Upper lobe of right lung (tissue), 1 donor: ENCODE measurements around the gene CHRNA4. TPM values are rescaled to one million over a fixed set of nuclear protein-coding genes. Genes with fewer than 3 reads are reported as not detected.
"Not testable (repeated sequence)": the region's sequence is repeated elsewhere in the genome, so short reads cannot be mapped to it uniquely, and the experiment has no call there.

ENCODE experiments used
- ATAC-seq: fragments of 200-7000 bp; cut with Tn5 transposase; one replicate; pipeline ENCODE4 v1.9.1; 2020; ENCODE audit warnings: mild to moderate bottlenecking, moderate library complexity
- DNase-seq: peaks from one replicate; pipeline ENCODE4 v3.0.0-alpha.2; 2020
- H3K27ac ChIP-seq: fragments of 200-600 bp; one replicate; pipeline ENCODE4 v1.8.0; 2022
- H3K27me3 ChIP-seq: fragments of 200-600 bp; one replicate; pipeline ENCODE4 v1.8.0; 2022; ENCODE audit warnings: mild to moderate bottlenecking
- H3K36me3 ChIP-seq: fragments of 200-600 bp; one replicate; pipeline ENCODE4 v1.8.0; 2022
- H3K4me1 ChIP-seq: fragments of 200-600 bp; one replicate; pipeline ENCODE4 v1.8.0; 2022
- H3K4me3 ChIP-seq: fragments of 200-600 bp; one replicate; pipeline ENCODE4 v1.8.0; 2022; ENCODE audit warnings: mild to moderate bottlenecking
- H3K9me3 ChIP-seq: fragments of 200-600 bp; one replicate; pipeline ENCODE4 v1.8.0; 2022
- intact Hi-C: fragments of 100-400 bp; cut with DNase I; formaldehyde crosslinking; loops from one replicate; pipeline ENCODE4 v1.11.0; 2022
- total RNA-seq: library from RNA; stranded (reverse); fragmentation: NEBNext Ultra II Directional; extraction: Animal tissue kit (Norgen Biotek cat#: 25700); gene quantifications from one replicate; pipeline ENCODE4 v1.2.1, GENCODE V29; 2021
- TF ChIP-seq, protein P1 (sequence below): fragments of 200-600 bp; IDR thresholded peaks from one replicate; pipeline ENCODE4 v1.8.0; 2022; ENCODE audit warnings: antibody characterized with exemption
- donor health status: DM: no; HTN: yes; CAD: no; lungs with severe emphysema.

The CHRNA4 gene
- total RNA-seq, 1 donor from 2014 or later: 0.06 TPM

DNA sequence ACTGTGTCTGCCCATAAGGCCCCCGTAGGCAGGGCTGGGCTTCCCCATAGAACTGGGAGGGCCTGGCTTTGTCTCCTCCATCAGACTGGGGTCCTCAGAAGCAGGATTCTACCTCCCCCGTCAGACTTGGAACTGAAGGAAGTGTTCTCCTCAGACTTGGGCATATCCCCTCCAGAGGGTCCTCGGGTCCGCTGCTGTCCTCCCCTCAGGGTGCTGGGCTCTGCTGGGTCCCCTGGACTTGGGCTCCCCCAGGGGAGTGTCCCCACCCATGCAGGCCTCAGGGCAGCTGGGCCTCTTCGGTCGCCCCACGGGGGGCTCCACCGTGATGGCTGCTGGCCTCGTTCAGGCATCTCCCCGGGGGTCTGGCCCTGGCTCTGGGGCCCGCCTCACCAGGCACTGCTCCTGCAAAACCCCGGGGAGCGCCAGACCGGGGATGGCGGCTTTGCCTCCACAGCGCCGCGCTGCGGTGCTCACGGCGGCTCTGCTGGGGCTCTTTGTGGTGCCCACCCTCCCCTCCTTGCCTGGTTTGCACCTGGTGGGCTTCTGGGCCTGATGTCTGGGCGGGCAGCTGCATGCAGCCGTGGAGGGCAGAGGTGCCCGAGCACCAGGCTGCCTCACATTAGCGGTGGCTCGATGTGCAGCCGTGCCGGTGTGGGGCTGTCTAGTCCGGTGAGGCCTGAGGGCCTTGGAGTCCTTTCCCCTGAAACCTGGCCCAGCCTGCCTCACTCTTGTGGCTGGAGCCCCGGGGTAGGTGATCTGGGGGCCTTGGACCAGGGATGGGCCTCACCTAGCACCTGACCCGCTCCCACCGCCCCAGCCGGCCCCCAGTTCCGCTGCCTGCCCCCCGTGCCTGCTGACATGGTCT, 54.2 kb downstream of the CHRNA4 start:
- TF ChIP-seq, protein P1, sequence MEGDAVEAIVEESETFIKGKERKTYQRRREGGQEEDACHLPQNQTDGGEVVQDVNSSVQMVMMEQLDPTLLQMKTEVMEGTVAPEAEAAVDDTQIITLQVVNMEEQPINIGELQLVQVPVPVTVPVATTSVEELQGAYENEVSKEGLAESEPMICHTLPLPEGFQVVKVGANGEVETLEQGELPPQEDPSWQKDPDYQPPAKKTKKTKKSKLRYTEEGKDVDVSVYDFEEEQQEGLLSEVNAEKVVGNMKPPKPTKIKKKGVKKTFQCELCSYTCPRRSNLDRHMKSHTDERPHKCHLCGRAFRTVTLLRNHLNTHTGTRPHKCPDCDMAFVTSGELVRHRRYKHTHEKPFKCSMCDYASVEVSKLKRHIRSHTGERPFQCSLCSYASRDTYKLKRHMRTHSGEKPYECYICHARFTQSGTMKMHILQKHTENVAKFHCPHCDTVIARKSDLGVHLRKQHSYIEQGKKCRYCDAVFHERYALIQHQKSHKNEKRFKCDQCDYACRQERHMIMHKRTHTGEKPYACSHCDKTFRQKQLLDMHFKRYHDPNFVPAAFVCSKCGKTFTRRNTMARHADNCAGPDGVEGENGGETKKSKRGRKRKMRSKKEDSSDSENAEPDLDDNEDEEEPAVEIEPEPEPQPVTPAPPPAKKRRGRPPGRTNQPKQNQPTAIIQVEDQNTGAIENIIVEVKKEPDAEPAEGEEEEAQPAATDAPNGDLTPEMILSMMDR: no peak
- Histone ChIP-seq H3K4me3 (no peak overlapping the region), H3K36me3 (no peaks in the 10 kb centered on the region), H3K27ac (no peak overlapping the region), H3K27me3 (peaks cover 43% of the 10 kb centered on the region), H3K9me3 (no peaks in the 10 kb centered on the region), H3K4me1 (no peaks in the 10 kb centered on the region)
- intact Hi-C loops: loop anchor here (5.0 kb wide), 1 partner anchor 70 kb away; no protein-coding TSS in a partner anchor
- ATAC-seq: no peak
- no peak for DNase-seq

DNA sequence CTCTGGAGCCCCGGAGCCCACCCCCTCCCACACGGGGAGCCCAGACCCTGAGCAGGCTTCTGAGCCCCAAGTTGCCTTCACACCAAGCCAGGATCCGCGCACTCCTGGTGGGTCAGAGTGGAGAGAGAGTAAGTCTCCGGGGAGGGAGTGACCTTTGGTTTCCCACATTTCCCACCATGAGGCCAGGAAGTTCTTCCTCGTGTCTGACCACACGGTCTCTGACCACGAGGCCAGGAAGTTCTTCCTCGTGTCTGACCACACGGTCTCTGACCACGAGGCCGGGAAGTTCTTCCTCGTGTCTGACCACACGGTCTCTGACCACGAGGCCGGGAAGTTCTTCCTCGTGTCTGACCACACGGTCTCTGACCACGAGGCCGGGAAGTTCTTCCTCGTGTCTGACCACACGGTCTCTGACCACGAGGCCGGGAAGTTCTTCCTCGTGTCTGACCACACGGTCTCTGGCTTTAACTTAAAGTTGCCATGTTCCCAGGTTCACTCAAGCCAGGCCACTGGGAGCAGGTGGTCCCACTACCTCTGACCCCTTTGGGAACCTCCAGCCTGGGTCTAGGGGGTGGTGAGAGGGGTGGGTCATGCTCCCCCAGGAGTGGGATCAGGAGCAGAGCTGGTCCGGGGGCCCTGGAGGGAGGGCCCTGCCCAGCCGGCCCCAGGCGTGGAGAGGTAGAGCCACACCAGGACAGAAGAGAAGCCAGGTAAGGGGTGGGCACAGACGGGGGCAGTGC, 55.0 kb downstream of the CHRNA4 start:
- H3K27ac ChIP-seq, DNase-seq, H3K36me3 ChIP-seq, H3K4me1 ChIP-seq, H3K4me3 ChIP-seq, H3K9me3 ChIP-seq, ATAC-seq: not testable (repeated sequence)
- H3K27me3 ChIP-seq: peaks cover 50% of the 10 kb centered on the region
- intact Hi-C loops: loop anchor here (5.0 kb wide), 1 partner anchor 71 kb away; no protein-coding TSS in a partner anchor

DNA sequence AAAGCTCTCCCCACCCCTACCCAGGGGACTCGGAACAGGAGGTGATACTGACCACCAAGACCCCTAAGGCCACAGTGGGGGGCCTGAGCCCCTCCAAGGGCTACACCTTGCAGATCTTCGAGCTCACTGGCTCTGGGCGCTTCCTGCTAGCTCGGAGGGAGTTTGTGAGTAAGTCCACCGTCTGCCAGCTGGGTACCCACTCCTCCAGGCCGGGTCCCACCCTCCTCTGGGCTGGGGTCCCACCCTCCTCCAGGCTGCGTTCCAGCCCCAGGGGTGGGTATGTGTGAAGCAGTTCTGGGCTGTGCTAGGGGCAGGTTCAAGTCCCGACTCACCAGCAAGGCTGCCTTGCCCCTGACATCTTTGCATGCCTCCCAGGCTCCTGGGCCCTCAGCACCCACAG, 55.8 kb downstream of the CHRNA4 start:
- ATAC-seq (no peak), DNase-seq (no peak)
- no peaks in the 10 kb centered on the region for H3K9me3 ChIP-seq
- peaks cover 50% of the 10 kb centered on the region for H3K27me3 ChIP-seq
- H3K4me3 ChIP-seq: no peak overlapping the region
- H3K36me3 ChIP-seq: no peaks in the 10 kb centered on the region
- no peak overlapping the region for H3K27ac ChIP-seq
- no peaks in the 10 kb centered on the region for H3K4me1 ChIP-seq
- intact Hi-C loops: loop anchor here (5.0 kb wide), 1 partner anchor 72 kb away; no protein-coding TSS in a partner anchor
- TF ChIP-seq, protein P1: no peak

DNA sequence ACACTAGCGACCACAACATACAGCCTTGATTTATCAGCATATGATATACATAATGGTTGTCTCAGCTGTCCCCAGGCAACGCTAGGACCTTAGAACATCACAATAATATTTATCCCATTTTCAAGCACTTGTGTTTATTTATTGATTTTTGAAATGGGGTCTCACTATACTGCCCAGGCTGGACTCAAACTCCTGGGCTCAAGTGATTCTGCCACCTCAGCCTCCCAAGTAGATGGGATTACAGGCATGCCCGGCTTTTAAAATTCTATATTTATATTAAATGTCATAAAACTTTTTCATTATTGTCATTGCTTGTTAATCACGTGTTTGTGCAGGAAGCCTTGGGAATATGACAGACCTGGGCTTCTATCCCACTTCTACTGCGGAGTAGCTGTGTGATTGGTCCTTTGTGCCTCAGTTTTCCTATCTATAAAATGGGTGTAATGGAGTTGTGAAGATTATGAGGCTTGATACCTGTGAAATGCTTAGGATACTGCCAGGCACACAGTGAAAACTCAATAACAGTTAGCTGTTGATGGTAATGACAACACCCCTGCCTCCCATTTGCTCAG, 58.0 kb downstream of the CHRNA4 start:
- no peaks in the 10 kb centered on the region for H3K36me3 ChIP-seq
- intact Hi-C loops: no loop called here

DNA sequence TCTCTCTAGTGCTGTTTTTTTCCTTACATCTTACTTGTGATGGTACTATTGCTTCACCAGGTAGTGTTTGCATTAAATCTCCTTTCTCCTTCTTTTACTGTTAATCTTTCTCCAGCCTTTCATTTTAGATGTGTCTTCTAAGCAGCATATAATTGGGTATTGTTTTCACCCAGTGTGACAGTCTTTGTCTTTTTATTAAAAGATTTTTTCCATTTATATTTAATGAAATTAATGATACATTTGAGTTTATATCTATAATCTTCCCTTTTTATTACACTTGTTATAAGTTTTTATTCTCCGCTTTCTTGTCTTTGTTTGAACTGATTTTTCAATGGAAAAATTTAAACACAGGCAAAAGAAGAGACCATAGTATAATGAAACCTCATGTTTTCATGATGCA, 59.5 kb downstream of the CHRNA4 start:
- ATAC-seq: no peak
- DNase-seq: no peak
- TF ChIP-seq, protein P1: no peak
- intact Hi-C loops: no loop called here
- Histone ChIP-seq H3K36me3 (no peaks in the 10 kb centered on the region), H3K4me1 (no peaks in the 10 kb centered on the region), H3K9me3 (no peaks in the 10 kb centered on the region), H3K4me3 (no peak overlapping the region), H3K27me3 (peaks cover 44% of the 10 kb centered on the region), H3K27ac (no peak overlapping the region)

More for the DNA sequence above, 58.0 kb downstream of the CHRNA4 start:
- Histone ChIP-seq H3K4me1 (no peaks in the 10 kb centered on the region), H3K9me3 (no peaks in the 10 kb centered on the region), H3K27me3 (peaks cover 45% of the 10 kb centered on the region), H3K27ac (no peak overlapping the region), H3K4me3 (no peak overlapping the region)
- no peak for ATAC-seq
- TF ChIP-seq, protein P1: no peak
- no peak for DNase-seq
